NCI-H1105 (cell line): ENCODE measurements around the gene CCDC77.
A peak's percentile ranks its signal among the peaks of the same experiment; 100 is the strongest.

Experiments used
- DNase-seq: peaks from one replicate; lab custom pipeline; 2025; lab: John Stamatoyannopoulos, UW

Gene CCDC77

GRCh38 chr12:452667-453210, 51.3 kb downstream of the CCDC77 start:
- no peak for DNase-seq

- DNase-seq, result no peak
Measured at GRCh38 chr12:454833-455232, 53.4 kb downstream of the CCDC77 start.

- no peak for DNase-seq
Measured at GRCh38 chr12:455821-456220, 54.4 kb downstream of the CCDC77 start.

- no peak for DNase-seq
Measured at GRCh38 chr12:457676-458075, 56.2 kb downstream of the CCDC77 start.

DNA sequence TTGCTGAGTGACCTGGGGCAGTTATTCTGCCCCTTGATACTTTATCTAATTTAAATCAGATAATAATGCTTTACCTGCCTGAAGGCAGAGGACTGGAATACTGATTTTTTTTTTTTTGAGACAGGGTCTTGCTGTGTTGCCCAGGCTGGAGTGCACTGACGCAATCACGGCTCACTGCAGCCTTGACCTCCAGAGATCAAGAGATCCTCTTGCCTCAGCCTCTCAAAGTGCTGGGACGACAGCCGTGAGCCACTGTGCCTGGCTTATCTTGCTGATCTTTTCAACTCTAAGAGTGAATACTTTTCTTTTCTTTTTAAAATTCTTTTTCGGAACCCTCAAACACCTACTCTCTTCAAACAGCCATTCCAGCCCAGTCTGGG, 57.6 kb downstream of the CCDC77 start:
- DNase-seq, result no peak

DNA sequence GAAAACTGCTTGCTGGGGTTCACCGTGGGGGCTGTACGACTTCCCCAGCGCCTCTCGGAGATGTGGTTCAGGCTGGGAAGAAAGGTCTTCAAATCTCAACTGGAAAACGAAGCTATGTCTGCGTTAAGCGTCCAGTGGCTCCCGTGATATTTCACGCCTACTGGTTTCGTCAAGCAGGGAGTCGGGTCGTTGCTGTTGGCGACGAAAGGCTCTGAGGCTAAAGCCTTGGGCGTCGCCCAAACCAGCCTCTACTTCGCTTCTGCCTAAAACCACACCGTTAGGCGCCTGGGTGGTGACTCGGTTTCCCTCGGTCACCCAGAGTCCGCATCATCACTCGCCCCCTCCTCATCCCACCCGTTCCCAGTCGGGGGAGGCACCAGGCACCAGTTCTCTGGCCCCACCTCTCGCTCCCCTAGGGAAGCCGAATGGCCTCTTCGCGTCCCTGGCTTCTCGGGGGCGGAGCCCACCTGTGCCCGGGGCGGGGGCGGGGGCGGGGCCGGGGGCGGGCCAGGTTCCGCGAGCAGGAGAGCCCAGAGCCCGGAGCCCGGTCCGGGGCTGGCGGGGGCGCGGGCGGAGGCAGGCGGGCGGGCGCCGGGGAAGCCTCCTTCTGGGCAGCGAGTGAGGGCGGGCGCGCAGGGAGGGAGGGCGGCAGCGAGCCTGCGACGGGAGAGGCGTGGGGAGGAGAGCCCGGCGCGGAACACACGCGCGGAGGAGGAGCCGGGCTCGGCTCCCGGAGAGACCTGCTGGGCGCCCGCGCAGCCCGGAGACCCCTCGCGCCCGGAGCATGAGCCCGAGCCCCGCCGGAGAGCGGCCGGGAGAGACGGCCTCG, 58.2 kb downstream of the CCDC77 start, which contains the start of gene B4GALNT3:
B4GALNT3 (plus strand) TSS at position 510 of the 829 bp plus-strand sequence. CDS start 438 bp downstream, outside the sequence.
- peak; percentile 53 for DNase-seq

- DNase-seq, result no peak
Measured at GRCh38 chr12:460261-461230, 59.1 kb downstream of the CCDC77 start.

- no peak for DNase-seq
Measured at GRCh38 chr12:461425-461824, 60.0 kb downstream of the CCDC77 start.

DNA sequence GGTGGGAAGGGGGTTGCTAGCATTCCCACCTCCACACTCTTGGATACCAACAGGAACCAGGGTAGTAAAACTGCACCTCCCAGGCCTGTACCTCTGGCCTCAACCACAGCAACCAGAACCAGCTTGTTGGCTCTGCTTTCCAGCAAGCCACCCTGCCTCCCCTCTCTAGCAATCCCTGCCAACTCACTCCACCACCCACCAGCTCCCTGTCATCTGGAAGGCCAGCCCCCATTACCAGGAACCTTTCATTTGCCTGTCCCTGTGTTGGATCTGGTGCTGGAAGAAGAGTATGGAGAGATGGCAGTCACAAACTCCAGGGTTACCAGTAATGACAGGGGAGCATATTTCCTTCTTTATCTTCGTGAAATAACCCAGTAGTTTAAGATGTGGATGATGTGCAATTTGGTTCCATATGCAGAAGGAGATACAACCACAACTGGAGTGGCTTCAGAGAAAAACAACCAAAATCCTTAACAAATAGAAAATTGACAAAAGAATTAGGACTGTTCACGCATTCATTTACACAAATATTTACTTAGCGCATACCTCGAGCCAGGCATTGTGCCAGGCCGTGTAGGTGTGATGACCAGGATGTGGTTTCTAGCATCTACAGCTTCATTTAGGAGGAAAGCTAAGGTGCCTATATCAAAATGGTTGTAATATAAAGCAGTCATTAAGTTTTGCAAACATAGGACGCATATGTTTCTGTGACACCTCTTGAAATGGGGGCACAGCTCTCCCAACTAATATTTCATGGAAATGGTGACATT, 61.7 kb downstream of the CCDC77 start:
- peak; percentile 4 for DNase-seq

DNA sequence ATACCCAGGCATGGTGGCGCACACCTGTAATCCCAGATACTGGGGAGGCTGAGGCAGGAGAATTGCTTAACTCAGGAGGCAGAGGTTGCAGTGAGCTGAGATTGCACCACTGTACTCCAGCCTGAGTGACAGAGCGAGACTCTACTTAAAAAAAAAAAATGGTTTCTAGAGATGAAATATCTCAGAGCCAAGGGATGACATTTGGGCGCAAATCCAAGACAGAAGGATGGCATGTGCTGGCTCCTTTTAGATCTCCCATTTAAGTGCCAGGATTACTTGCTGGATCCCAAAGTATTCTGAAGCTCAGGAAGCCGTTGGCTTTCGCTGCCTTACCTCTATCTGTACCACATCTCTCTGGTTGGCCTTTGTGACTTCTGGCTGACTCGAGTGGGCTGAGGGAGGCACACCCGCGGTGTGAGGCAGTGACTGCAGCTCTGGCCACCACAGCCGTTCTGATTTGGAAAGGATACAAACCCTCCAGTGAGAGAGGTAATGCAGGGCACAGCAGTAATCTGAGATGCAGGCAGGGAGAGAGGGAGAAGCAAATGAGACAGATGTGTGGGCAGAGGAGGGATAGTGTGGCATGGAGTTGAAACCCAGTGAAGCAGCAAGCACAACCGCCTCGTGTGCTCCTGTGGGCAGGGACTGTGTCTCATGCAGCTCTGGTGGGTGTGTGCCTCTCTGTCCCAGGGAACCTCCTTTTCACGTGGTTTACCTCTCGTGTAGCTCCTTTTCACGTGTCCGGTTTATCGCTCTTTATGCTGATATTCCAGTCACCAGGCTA, 63.2 kb downstream of the CCDC77 start:
- no peak for DNase-seq

DNA sequence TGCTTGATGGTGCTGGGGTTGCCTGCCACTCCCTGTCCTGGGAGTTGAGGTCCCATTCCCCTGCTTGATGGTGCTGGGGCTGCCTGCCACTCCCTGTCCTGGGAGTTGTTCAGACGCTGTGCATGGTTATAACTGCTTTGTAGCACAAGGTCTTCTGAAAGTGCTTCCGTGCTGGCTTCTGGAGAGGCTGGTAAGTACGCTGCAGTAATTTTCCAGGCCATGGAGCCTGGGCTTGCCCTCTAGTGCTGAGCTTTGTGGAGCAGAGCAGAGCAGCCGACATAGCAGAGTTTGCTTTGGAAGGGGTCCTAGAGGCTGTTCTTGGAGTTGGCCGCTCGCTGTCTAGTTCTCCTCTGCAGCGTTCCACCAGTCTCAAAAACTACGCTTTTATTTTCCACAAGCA, 64.6 kb downstream of the CCDC77 start:
- no peak for DNase-seq

DNA sequence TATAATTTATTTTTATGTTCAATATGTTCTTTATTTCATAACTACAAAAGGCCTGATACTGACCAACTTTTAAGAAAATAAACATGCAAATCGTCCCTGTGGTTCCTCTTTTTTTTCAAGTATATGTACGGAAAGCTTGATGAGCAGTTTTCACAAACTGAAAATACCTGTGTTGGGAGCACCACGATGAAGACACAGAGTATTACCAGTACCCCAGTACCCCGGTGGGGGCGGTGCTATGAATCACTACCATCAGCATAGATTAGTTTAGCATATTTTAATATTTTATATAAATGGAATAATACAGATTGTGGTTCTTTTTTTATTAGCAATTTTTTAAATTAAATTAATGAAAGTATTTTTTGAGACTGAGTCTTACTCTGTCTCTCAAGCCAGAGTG, 65.3 kb downstream of the CCDC77 start:
- DNase-seq, result no peak

GRCh38 chr12:467591-467990, 66.1 kb downstream of the CCDC77 start:
- no peak for DNase-seq

DNA sequence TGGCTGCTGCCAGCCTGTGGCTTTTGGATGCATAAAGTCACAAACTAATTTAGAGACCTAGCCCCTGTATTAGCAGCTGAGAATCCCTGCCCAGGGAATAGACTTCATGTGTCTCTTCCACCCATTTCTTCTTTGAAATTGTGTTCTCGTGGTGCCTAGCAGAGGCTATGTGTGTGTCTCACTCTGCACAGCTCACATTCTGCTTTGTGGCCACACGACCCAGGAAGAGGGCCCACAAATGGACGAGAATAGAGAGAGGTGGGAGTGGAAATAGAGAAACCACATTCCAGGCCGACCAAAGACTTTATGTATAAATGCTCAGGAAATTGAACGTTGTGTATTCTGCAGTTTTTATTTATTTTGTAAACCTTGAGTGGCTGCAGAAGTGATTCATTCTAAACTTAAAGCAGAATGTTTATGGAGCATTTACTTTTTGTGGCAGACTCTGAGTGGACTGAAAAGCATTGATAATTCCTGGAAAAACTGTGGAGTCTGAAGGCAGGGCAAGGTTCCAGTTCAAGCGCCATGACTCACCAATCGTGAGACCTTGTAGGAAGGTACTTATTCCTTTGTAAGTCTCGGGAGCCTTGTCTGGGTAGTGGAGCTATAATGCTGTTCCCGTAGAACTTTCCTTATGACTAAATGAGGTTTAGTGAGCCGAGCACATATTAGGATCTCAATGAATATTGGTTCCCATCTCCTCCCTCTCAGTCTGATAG, 67.4 kb downstream of the CCDC77 start:
- no peak for DNase-seq

GRCh38 chr12:470133-470532, 68.7 kb downstream of the CCDC77 start:
- DNase-seq, result no peak

GRCh38 chr12:473198-473597, 71.8 kb downstream of the CCDC77 start:
- no peak for DNase-seq

GRCh38 chr12:473863-474577, 72.6 kb downstream of the CCDC77 start:
- DNase-seq, result no peak

GRCh38 chr12:475286-475685, 73.8 kb downstream of the CCDC77 start:
- DNase-seq, result no peak

DNA sequence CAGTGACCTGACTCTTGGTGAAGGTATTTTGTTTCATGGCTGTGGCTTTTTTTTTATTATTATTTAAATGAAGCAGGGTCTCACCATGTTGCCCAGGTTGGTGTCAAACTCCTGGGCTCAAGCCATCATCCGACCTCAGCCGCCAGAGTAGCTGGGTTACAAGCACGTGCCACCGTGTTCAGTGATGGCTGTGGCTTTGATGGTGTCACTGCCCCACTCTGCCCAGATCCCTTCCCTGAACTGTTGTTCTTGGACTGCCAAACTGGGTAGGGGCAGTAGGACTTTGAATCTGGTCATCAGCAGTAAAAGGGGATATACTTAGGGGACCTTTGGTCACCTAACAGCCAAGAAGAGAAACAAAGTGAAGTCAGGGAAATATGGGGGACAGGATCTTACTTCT, 77.7 kb downstream of the CCDC77 start:
- no peak for DNase-seq
